GM18520 (cell line): Measurements from ENCODE around the gene IGSF3.
"Not testable (repeated sequence)": the region's sequence is repeated elsewhere in the genome, so short reads cannot be mapped to it uniquely, and the experiment has no call there.

ENCODE experiments used
- ATAC-seq: cut with Tn5 transposase; IDR thresholded peaks from one replicate; pipeline ENCODE4 v1.9.1; 2021; ENCODE audit not compliant: unreplicated experiment

IGSF3 gene

DNA sequence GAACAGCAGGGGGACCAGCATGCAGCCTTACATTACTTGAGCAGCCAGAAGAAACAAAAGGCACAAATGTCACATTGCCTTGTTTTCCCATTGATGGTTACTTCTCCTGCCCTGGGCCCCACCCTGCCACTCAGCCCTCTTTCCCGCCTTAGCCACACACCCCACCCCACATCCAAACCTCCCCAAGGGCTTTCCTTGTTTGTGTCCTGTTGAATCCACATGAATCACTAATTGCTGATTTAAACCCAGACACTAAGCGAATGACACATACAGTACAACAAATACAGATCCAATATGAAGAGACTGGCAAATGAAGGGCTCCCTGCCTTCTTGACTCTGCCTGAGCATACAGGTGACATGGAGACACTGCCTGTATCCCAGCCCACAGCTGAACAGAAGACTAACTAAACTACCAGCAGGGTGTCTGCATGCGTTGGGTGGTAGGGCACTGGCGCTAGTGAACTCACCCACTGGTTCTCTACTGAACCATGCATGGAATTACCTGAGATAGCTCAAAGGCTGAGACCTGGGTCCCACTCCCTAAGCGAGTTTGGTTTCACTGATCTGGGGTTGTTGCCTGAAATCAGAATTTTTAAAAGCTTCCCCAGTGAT is 3.1 kb downstream of the IGSF3 start:
- ATAC-seq, result no peak

- ATAC-seq, result no peak
Observed at GRCh38 chr1:116663821-116664220, 3.7 kb downstream of the IGSF3 start.

DNA sequence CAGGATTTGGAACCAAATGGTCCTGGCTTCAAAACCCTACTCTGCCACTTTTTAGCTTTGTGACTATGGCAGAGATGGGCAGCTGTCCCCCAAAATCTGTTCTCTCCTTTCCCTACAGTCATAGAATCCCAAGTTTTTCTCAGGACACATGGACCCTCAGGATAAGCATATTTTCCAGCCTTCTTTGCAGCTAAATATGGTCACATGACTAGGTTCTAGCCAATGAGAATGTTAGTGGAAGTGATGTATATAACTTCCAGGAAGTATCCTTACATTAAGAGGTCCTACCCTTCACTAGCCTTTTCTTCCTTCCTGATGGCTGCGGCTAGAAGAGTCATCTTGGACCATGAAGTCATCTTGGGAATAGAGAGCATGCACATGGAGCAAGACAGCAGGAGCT is 5.9 kb downstream of the IGSF3 start:
- ATAC-seq, result no peak

DNA sequence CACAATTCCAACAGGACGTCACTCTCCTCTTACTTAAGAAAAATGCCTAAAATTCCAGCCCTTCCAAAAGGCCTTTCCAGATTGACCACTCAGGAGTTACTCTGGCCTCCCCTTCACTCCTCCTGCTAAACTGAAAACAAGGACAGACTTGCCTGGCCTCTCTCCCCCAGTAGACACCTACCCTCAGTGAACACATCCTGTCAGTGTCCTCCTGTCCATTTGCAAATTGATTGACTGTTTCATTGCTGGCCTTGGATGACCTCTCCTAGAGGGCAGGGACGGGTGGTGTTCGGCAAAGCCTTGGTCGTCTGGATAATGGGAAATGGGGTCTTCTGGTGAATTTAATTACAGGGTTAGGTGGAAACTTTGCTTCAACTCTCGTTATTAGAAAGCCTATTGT is 8.9 kb downstream of the IGSF3 start:
- not testable (repeated sequence) for ATAC-seq

DNA sequence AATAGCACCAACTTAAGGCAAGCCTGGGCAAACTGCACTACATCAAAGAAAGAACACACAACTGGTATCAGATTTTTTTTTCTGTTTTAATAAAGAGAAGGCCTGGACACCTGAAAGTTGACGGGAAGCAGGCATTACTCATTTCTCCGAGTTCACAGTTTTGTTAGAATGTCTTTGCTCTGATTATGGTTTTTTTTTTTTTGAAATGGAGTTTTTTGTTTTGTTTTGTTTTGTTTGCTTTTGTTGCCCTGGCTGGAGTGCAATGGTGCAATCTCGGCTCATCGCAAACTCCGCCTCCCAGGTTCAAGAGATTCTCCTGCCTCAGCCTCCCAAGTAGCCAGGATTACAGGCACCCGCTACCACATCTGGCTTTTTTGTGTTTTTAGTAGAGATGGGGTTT is 9.7 kb downstream of the IGSF3 start:
- not testable (repeated sequence) for ATAC-seq

GRCh38 chr1:116654351-116654750 is 13.2 kb downstream of the IGSF3 start:
- no peak for ATAC-seq

- not testable (repeated sequence) for ATAC-seq
Observed at GRCh38 chr1:116652598-116652997, 14.9 kb downstream of the IGSF3 start.

- ATAC-seq, result not testable (repeated sequence)
Observed at GRCh38 chr1:116650781-116651180, 16.8 kb downstream of the IGSF3 start.

GRCh38 chr1:116649041-116649440 is 18.5 kb downstream of the IGSF3 start:
- not testable (repeated sequence) for ATAC-seq

DNA sequence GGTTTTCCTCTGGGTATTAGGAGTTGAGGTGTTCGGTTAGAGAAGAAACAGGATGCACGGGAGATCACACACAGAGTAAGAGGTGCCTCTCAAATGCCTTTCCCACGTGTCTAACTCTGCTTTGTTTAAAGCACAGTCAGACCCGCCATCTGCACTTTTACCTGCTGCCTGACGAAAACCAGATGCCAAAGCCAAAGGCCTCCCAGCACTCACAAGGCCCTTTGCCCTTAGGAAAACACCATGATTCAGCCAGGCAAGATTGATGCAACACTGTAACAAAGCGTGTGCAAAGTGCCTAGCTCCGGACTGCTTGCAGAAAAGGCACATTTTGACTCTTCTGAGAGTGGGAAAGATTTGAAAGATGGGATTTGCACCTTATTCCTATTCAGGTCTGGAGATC is 19.2 kb downstream of the IGSF3 start:
- ATAC-seq, result not testable (repeated sequence)

DNA sequence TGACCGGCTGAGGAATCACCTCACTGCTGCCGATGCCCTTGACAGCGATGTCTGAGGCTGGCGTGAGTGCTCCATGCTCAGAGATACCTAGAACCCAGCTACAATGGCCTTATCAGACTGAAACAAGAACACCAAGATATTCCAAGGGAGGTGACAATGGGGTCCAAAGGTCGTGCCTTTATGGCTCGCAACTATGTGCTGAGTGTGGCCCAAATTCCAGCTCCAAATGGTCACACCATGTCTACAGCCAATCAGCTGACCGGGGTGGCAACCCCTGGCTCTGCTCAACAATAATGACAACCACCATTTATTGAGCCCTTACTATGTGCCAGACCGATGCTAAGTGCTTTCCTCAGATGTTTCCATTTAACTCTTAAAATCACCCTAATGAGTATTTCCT is 20.3 kb downstream of the IGSF3 start:
- not testable (repeated sequence) for ATAC-seq

GRCh38 chr1:116646673-116647170 is 20.8 kb downstream of the IGSF3 start:
- not testable (repeated sequence) for ATAC-seq

GRCh38 chr1:116645802-116646672 is 21.5 kb downstream of the IGSF3 start:
- not testable (repeated sequence) for ATAC-seq

- ATAC-seq, result not testable (repeated sequence)
Observed at GRCh38 chr1:116644993-116645392, 22.5 kb downstream of the IGSF3 start.

DNA sequence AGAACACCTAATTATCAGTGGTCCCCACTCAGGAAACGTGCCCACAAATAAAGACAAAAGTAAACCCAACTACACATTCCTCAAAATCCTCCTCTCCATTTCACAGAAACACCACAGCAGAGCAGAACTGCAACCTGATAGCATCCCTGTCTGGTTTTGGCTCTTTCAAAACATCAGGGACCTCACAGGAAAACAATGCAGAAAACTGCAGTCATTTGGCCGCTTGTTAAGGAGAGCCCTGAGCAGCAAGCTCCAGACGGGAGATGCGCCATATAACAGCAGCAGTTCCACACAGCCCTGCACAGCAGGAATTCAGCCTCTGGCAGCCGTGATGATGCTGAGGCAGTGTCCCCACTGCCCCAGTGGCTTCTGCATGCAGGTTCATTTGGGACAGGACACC is 23.4 kb downstream of the IGSF3 start:
- ATAC-seq, result not testable (repeated sequence)

- ATAC-seq, result not testable (repeated sequence)
Observed at GRCh38 chr1:116643281-116643751, 24.2 kb downstream of the IGSF3 start.

DNA sequence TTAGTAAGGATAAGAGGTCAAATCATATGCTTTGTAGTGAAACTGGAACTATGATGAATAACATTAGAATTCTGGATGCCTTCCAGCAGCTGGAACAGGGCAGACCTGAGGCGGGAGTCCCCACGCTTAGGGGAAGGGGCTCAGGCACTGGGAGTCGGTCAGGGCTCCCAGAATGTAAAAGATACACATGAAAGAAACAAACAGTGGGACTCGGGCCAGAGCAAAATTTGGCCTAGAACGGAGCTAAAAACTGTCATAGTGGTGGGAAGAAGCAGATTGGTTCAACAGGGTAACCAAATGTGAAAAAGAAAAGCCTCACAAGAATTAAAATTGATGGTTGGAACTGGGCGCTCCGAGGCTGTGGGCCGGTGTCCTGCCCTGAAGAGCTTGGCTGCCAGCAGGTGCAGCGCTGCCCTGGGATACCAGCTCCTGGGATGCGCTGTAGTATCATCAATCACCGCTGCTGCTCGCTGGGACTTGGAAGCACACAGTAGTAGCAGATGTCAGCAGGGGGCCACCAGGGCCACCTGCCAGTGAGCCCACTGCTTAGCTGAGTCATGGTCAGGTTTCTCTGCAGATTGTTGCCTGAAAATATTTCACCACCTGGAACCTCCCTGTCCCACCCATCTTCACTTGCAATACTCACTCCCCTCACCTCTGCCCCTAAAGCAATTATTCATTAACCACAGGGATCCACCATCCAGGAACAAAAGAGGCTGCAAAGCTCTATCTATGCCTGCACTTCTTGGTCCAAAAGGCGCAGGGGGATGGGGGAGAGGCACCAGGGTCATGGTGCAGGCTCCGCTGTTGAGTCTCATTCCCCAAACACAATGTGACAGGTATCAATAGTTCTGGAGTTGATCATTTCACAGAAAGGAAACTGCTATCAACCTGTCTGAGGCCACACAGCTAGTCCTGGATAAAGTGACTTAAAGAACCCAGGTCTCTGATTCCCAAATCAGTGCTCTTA is 24.9 kb downstream of the IGSF3 start:
- not testable (repeated sequence) for ATAC-seq

DNA sequence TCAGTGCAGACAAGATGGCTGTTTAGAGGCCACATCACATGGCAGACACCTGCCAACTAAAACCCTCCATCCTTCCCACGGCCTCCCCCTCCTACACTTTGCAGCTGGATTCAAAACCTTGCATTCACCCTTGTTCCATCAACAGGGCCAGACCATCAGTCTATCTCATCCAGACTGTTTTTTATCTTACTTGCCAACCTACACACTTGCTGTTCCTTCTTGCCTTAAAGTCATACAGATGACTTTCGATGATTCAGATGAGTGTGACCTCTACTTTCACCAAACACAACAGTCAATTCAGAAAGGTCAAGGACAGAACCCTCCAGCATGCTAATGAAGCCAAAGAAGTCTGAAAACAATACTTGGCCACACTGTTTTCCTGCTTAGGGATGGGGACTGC is 29.9 kb downstream of the IGSF3 start:
- not testable (repeated sequence) for ATAC-seq

GRCh38 chr1:116636584-116636983 is 30.9 kb downstream of the IGSF3 start:
- not testable (repeated sequence) for ATAC-seq

- not testable (repeated sequence) for ATAC-seq
Observed at GRCh38 chr1:116634386-116634785, 33.1 kb downstream of the IGSF3 start.
